Hepatic stellate cell (primary cell): ENCODE results near the gene RFPL3.
"Not testable (repeated sequence)": the region's sequence is repeated elsewhere in the genome, so short reads cannot be mapped to it uniquely, and the experiment has no call there.

Source experiments
- DNase-seq: peaks from one replicate; pipeline ENCODE4 v3.0.0; 2011; ENCODE audit warnings: low spot score

RFPL3 gene

DNA sequence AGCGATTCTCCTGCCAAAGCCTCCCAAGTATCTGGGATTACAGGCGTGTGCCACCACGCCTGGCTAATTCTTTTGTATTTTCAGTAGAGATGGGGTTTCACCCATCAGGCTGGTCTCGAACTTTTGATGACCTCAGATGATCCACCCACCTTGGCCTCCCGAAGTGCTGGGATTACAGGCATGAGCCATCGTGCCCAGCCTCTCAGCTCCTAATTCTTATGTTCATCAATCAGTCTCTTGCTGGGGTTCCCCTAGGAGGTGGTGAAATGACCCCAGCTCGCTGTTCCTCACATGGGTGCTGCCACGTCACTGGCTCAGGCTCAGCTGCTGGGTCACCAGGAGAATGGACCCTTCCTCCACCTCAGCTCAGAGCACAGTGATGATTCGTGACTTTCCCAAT lies at the start of gene RFPL3:
Gene RFPL3, plus strand, starts transcription at position 301 of the 400 bp plus-strand sequence. CDS start 205 bp downstream, outside the sequence.
- not testable (repeated sequence) for DNase-seq

- DNase-seq, result no peak
Observed at GRCh38 chr22:32308191-32308590, 49.5 kb upstream of the RFPL3 start.

GRCh38 chr22:32308934-32309333 lies 48.7 kb upstream of the RFPL3 start:
- DNase-seq, result no peak

- DNase-seq, result no peak
Observed at GRCh38 chr22:32309585-32310251, 47.9 kb upstream of the RFPL3 start.

DNA sequence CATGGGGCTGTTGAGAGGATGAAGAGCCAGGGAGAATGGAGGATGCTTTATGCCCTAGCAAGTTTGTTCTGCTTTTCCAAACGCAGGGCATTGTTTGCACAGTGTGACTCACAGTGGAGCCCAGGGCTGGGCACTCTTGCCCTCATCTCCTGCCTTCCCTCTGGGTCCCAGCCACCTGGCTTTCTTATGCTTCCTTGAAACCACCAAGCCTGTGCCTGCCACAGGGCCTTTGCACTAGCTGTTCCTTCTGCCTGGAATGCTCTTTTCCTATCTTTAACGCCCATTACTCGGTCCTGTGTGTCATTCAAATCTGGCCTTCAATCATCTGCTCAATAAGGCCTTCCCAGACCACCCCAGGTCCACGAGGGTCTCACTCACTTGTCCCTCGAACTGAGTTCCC lies 46.9 kb upstream of the RFPL3 start:
- DNase-seq, result no peak

GRCh38 chr22:32311551-32312071 lies 46.1 kb upstream of the RFPL3 start:
- no peak for DNase-seq

DNA sequence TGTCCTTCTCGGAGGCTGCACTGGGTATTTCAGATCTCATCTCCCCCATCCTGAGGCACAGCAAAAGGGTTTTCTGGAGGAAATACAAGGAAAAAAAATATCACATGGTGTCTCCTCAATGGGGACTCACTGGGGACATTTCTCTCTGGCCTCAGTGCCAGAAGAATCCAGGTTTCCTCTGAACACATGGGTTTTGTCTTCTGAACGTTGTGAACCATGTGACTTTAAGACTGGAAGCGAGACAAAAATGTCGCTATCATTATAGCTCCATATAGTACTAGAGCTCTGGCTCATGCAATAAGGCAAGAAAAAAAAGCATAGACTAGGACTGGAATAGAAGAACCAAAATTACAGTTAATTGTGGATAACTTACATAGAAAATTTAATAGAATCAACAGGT lies 44.9 kb upstream of the RFPL3 start:
- DNase-seq, result no peak

DNA sequence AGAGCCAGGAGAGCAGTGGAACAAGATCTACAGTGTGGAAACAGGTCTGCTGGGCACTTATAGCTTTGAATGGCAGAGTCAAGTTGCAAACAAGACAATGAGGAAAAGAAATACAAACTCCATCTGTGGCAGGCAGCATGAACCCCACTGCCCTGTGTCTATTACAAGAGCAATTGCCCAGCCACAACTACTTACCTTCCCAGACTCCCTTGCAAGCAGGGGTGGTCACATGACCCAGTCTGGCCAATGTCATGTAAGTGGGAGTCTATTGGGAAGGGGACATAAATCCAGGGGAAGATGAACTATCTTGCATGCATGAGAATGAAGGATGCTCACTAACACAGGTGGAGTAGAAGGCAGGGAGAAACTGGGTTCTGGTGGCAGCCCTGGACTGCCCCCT lies 44.1 kb upstream of the RFPL3 start:
- DNase-seq, result no peak

GRCh38 chr22:32317524-32317923 lies 40.1 kb upstream of the RFPL3 start:
- no peak for DNase-seq

DNA sequence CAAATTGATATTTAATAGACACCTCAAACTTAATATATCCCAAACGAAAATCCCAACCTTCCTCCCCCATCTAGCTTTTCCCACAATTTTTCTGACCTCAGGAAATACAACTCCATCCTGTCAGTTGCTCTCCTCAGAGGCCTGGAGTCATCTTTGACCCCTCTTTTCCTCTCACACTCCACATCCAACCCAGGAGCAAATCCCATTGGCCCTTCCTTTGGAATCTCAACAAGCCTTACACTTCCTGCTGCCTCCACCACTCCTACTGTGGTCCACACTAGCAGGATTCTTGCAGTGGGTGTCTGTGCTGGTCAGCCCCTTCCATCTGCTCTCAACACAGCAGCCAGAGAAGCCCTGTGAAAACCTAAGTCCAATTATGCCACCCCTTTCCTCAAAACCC lies 39.3 kb upstream of the RFPL3 start:
- DNase-seq, result no peak

DNA sequence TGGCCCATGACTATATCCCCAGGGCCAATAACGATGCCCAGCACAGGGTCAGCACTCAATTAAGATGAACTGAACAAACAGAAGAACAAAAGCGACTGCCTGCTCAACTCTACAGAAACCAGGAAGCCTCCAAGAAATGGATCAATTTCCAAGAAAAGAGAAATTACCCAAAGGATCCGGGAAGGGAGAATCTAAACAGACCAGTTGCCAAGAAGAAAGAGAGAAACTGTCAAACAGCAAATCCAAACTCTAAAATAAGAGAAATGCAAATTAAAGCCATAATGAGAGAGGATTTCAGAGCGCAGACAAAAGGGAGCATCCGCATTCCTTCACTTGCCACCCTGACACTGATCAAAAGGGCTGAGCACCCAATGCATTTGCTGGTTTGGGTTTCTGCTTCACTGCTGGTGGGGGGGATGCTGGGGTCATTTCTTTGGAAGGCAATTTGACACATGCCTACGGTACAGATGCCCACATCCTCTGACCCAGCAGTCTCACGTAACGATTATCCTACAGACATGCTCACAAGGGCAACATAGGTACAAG lies 37.7 kb upstream of the RFPL3 start:
- DNase-seq, result no peak

DNA sequence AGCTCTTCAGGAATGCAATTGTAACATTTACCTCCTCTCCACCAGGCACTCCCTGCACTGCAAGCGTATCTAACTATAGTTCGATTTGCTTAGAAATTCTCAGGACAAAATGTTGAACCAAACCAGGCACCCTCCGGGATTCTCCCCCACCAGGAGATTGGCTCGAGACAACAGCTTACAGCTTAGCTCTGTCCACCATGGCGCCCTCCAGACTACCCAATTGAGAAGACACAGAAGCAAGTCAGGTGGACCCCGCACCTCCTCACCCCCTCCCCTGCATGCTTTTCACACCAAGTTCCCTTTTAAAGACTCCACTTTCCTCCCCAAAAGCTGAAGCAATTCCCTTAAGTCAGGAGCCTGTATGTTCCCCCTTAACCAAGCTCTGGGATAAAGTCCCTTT lies 34.7 kb upstream of the RFPL3 start:
- DNase-seq, result no peak

GRCh38 chr22:32323513-32324164 lies 34.0 kb upstream of the RFPL3 start:
- DNase-seq, result no peak

GRCh38 chr22:32324505-32325415 lies 32.9 kb upstream of the RFPL3 start:
- no peak for DNase-seq

GRCh38 chr22:32325416-32325801 lies 32.3 kb upstream of the RFPL3 start:
- DNase-seq, result no peak

- no peak for DNase-seq
Observed at GRCh38 chr22:32325811-32326237, 31.8 kb upstream of the RFPL3 start.

DNA sequence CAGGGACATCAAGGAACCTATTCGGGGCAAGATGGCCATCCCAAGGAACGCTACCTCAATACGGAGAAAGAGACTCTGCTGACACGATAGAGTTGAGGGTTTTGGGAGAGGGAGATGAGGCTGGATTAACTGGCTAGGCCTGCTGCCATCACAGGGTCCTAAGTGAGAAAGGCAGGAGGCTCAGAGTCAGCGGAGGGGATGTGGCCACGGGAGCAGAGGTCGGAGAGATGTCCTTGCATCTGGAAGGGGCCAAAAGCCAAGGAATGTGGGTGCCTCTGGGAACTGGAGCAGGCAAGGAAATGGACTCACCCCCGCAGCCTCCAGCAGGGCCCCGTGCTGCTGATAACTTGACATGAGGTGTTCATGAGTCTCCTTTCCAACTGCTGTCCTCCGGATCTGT lies 31.0 kb upstream of the RFPL3 start:
- DNase-seq, result no peak

GRCh38 chr22:32327066-32327465 lies 30.6 kb upstream of the RFPL3 start:
- no peak for DNase-seq

DNA sequence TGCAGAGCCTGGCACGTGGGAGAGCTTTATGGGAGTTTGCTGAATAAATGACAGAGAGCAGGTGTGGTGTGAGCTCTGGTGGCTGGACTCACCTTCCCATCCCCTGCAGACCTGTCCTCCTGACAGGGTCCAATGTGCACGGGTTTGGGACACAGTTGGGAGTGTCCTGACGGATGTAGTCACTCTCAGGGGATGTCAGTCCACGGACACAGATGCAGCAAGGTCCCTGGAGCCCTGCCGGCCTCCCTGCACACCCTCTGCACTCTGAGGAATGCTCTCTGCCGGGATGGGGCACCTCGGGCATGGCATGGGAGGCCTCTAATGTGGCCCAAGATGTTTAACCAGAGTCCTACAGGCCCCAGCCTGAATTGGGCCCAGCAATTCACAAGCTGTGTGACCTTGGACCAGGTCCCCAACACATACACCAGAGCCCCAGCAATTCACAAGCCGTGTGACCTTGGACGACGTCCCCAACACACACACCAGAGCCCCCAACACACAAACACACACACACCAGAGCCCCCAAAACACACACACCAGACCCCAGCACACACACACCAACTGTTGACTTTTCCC lies 30.0 kb upstream of the RFPL3 start:
- DNase-seq, result no peak

- DNase-seq, result no peak
Observed at GRCh38 chr22:32328306-32329201, 29.1 kb upstream of the RFPL3 start.

- DNase-seq, result no peak
Observed at GRCh38 chr22:32329202-32329645, 28.4 kb upstream of the RFPL3 start.
